ENCODE measurements around the gene ADGRA1. TPM values are rescaled to one million over a fixed set of nuclear protein-coding genes. Genes with fewer than 3 reads are reported as not detected.

The ADGRA1 gene
- total and polyA plus RNA-seq, 10 of the 15 experiments (the other 5 are each of a cell fraction or from before 2014, with no cell fraction given) = not detected

GRCh38 chr10:133116455-133116854, 28.7 kb downstream of the ADGRA1 start:
- FAIRE-seq (no peak), ATAC-seq (no peak), DNase-seq (ENCODE audit: low read depth, low spot score) (no peak)
- Histone ChIP-seq H3K4me1 (ENCODE audit: control insufficient read depth, insufficient read depth, low read length) (no peaks in the 10 kb centered on the region), H3K79me2 (ENCODE audit: control insufficient read depth, insufficient read depth, low read length) (no peaks in the 10 kb centered on the region), H4K20me1 (ENCODE audit: control insufficient read depth, insufficient read depth) (no peaks in the 10 kb centered on the region), H3K9ac (ENCODE audit: control insufficient read depth, insufficient read depth, low read length) (no peak overlapping the region), H3K27me3 (replicated peaks in 1 of 2; ENCODE audit: control insufficient read depth in 2 of 2, insufficient read depth in 2 of 2, low read length in 1 of 2) (no peaks in the 10 kb centered on the region), H3K27ac (ENCODE audit: control insufficient read depth, insufficient read depth) (no peak overlapping the region), H3K9me3 (replicated peaks; ENCODE audit: control insufficient read depth, insufficient read depth, low read length) (peaks cover 4% of the 10 kb centered on the region; the same call in 1 of the 3 replicates), H2AFZ (ENCODE audit: control insufficient read depth, low read depth, low read length) (no peak overlapping the region), H3K36me3 (ENCODE audit: control insufficient read depth in 2 of 2, insufficient read depth in 2 of 2, low read length in 1 of 2) (no peaks in the 10 kb centered on the region), H3K4me2 (ENCODE audit: control insufficient read depth, insufficient read depth) (no peak overlapping the region), H3K4me3 (no peak overlapping the region)
- CTCF ChIA-PET = no interaction called here
- SMC1A ChIA-PET (ENCODE audit: uncharacterized antibody, unreplicated experiment) = no interaction called here
- no TSS peak for BruUV-seq (replicated peaks)
- in situ Hi-C loops (cut with MboI) (no loop called here), intact Hi-C loops (cut with micrococcal nuclease; ENCODE audit: unreplicated experiment) (no loop called here)
- 34% methylated on average over 12 of the region's 14 CpGs for WGBS (ENCODE audit: insufficient coverage, insufficient replicate concordance, low lambda C conversion rate, missing lambda C conversion rate)
- POLR2A ChIA-PET = interaction anchor here (0.6 kb wide), 1 partner anchor 128 kb away, joined by 4 read pairs; no protein-coding TSS in a partner anchor
- no peak for TF ChIP-seq ATF3 (IDR thresholded peaks at IDR 0.05; ENCODE audit: borderline replicate concordance, extremely low read depth, low read depth, low read length)
- no peak for TF ChIP-seq IRF5 (IDR thresholded peaks at IDR 0.05; ENCODE audit: borderline replicate concordance)
- no peak for TF ChIP-seq LARP7 (IDR thresholded peaks at IDR 0.05)
- no peak for TF ChIP-seq NR2C1 (IDR thresholded peaks at IDR 0.05)
- TF ChIP-seq CTCF (IDR thresholded peaks at IDR 0.05 in 2 of 3, conservative IDR thresholded peaks at IDR 0.05 in 1 of 3; ENCODE audit: control insufficient read depth in 2 of 3, extremely low read depth in 1 of 3, insufficient read depth in 1 of 3, low read depth in 3 of 3, low read length in 3 of 3) = no peak
- TF ChIP-seq USF1 (IDR thresholded peaks at IDR 0.05; ENCODE audit: borderline replicate concordance, extremely low read length, insufficient read depth, low read depth, low read length) = no peak
- no peak for TF ChIP-seq YY1 (IDR thresholded peaks at IDR 0.05; ENCODE audit: low read depth, low read length)
- TF ChIP-seq RCOR1 (conservative IDR thresholded peaks at IDR 0.05; ENCODE audit: low read depth, low read length) = no peak
- no peak for TF ChIP-seq RUNX3 (IDR thresholded peaks at IDR 0.05; ENCODE audit: low read length)
- no peak for TF ChIP-seq CBX5 (IDR thresholded peaks at IDR 0.05; ENCODE audit: low read depth)
- TF ChIP-seq WRNIP1 (IDR thresholded peaks at IDR 0.05; ENCODE audit: borderline replicate concordance, low read depth, low read length) = no peak
- no peak for TF ChIP-seq HDAC6 (IDR thresholded peaks at IDR 0.05; ENCODE audit: unreplicated experiment)
- no peak for TF ChIP-seq KLF5 (IDR thresholded peaks at IDR 0.05; ENCODE audit: partially characterized antibody)
- RAD21 ChIA-PET (ENCODE audit: unreplicated experiment) = no interaction called here
